Measurements from ENCODE around the gene RNASEL.

- TF ChIP-seq EHF (CRISPR knock-in tag; IDR thresholded peaks at IDR 0.05), result no peak
- no peak for TF ChIP-seq POLR2A (IDR thresholded peaks at IDR 0.05; ENCODE audit: low read length)
- no peak for TF ChIP-seq CEBPB (IDR thresholded peaks at IDR 0.05)
- TF ChIP-seq RAD21 (conservative IDR thresholded peaks at IDR 0.05 in 1 of 2, IDR thresholded peaks at IDR 0.05 in 1 of 2), result no peak
- TF ChIP-seq CTCF (IDR thresholded peaks at IDR 0.05), result no peak
Observed at GRCh38 chr1:182563095-182563494, 26.0 kb downstream of the RNASEL start.
